Esophagus (tissue), 2 donors: ENCODE results near the gene RSPO1. TPM values are rescaled to one million over a fixed set of nuclear protein-coding genes. Genes with fewer than 3 reads are reported as not detected.

Source experiments
- H3K27ac ChIP-seq, 2 donors: one replicate each; pipeline ENCODE4 v1.5.1; 2013; ENCODE audit warnings: low read depth in 2 of 2, mild to moderate bottlenecking in 2 of 2, inconsistent platforms in 1 of 2, low read length in 1 of 2, moderate library complexity in 1 of 2
- H3K27me3 ChIP-seq, 2 donors: one replicate each; pipeline ENCODE4 v1.6.1; 2013; ENCODE audit warnings: low read length in 2 of 2, control low read depth in 1 of 2, mild to moderate bottlenecking in 1 of 2; ENCODE audit not compliant: insufficient read depth in 2 of 2, control insufficient read depth in 1 of 2
- H3K36me3 ChIP-seq, 2 donors: one replicate each; pipeline ENCODE4 v1.6.1; 2013; ENCODE audit warnings: low read length in 1 of 2; ENCODE audit not compliant: control insufficient read depth in 2 of 2, insufficient read depth in 2 of 2
- H3K4me1 ChIP-seq, 2 donors: one replicate each; pipeline ENCODE4 v1.6.1; 2013; ENCODE audit warnings: low read length in 1 of 2; ENCODE audit not compliant: control insufficient read depth in 2 of 2, insufficient read depth in 2 of 2
- H3K4me3 ChIP-seq, 2 donors: one replicate each; pipeline ENCODE4 v1.5.1; 2013; ENCODE audit warnings: low read length in 2 of 2, mild to moderate bottlenecking in 2 of 2, low read depth in 1 of 2, moderate library complexity in 1 of 2
- H3K9me3 ChIP-seq, 2 donors: one replicate each; pipeline ENCODE4 v1.6.1; 2013; ENCODE audit warnings: mild to moderate bottlenecking in 2 of 2, low read depth in 1 of 2, low read length in 1 of 2, moderate library complexity in 1 of 2; ENCODE audit not compliant: control insufficient read depth in 2 of 2, insufficient read depth in 1 of 2
- WGBS, 2 donors: extraction: QIAGEN DNeasy Blood & Tissue Kit; methylation state at CpG; one replicate each; pipeline ENCODE4 v1.1.7; 2013; 5-methylcytosine and 5-hydroxymethylcytosine counted together
- polyA plus RNA-seq, 2 donors: library from polyadenylated mRNA; stranded (reverse); fragments of 200-250 nt; gene quantifications; one replicate each; pipeline ENCODE4 v1.2.3, GENCODE V29; 2013
- donor health status: healthy with polysubstance abuse.
- donor health status: Bipolar disorder and iron deficiency.

The RSPO1 gene
- polyA plus RNA-seq, 2 donors, result 0.33 to 0.87 TPM

- Histone ChIP-seq H3K9me3 (no peaks in the 10 kb centered on the region), H3K4me3 (no peak overlapping the region), H3K36me3 (no peaks in the 10 kb centered on the region), H3K4me1 (no peaks in the 10 kb centered on the region), H3K27ac (no peak overlapping the region), H3K27me3 (peaks cover 4 to 11% of the 10 kb centered on the region in 2 donors)
- WGBS, 2 donors, result 70 to 77% methylated on average over 8 of the region's 8 CpGs
These were observed 6.6 kb downstream of the RSPO1 start for GRCh38 chr1:37628026-37628556.

GRCh38 chr1:37622131-37622530 lies 12.6 kb downstream of the RSPO1 start:
- Histone ChIP-seq H3K4me1 (no peaks in the 10 kb centered on the region), H3K27ac (no peak overlapping the region), H3K36me3 (no peaks in the 10 kb centered on the region), H3K4me3 (no peak overlapping the region), H3K9me3 (no peaks in the 10 kb centered on the region), H3K27me3 (no peaks in the 10 kb centered on the region)
- WGBS, 2 donors, result 45 to 53% methylated on average over 6 of the region's 6 CpGs

GRCh38 chr1:37621326-37621870 lies 13.3 kb downstream of the RSPO1 start:
- Histone ChIP-seq H3K27me3 (no peaks in the 10 kb centered on the region), H3K36me3 (no peaks in the 10 kb centered on the region), H3K4me3 (no peak overlapping the region), H3K9me3 (no peaks in the 10 kb centered on the region), H3K4me1 (no peaks in the 10 kb centered on the region), H3K27ac (no peak overlapping the region)
- WGBS, 2 donors, result 59% methylated on average over 10 of the region's 10 CpGs

- no peaks in the 10 kb centered on the region for H3K4me1 ChIP-seq
- H3K36me3 ChIP-seq, result no peaks in the 10 kb centered on the region
- no peak overlapping the region for H3K4me3 ChIP-seq
- H3K27ac ChIP-seq, result no peak overlapping the region
- no peaks in the 10 kb centered on the region for H3K27me3 ChIP-seq
- no peaks in the 10 kb centered on the region for H3K9me3 ChIP-seq
- WGBS, 2 donors, result 63 to 71% methylated on average over 6 of the region's 6 CpGs
These were observed 14.0 kb downstream of the RSPO1 start for GRCh38 chr1:37620707-37621106.

- Histone ChIP-seq H3K27ac (no peak overlapping the region), H3K27me3 (peaks cover 0 to 5% of the 10 kb centered on the region in 2 donors), H3K9me3 (no peaks in the 10 kb centered on the region), H3K4me1 (no peaks in the 10 kb centered on the region), H3K4me3 (no peak overlapping the region), H3K36me3 (no peaks in the 10 kb centered on the region)
- 79 to 83% methylated on average over 14 of the region's 14 CpGs for WGBS, 2 donors
These were observed 18.4 kb downstream of the RSPO1 start for GRCh38 chr1:37616330-37616729.

- WGBS, 2 donors, result 84 to 86% methylated on average over 5 of the region's 5 CpGs
- no peak overlapping the region for H3K4me3 ChIP-seq
- peaks cover 0 to 5% of the 10 kb centered on the region in 2 donors for H3K27me3 ChIP-seq
These were observed 20.6 kb downstream of the RSPO1 start for GRCh38 chr1:37614105-37614504.

GRCh38 chr1:37612186-37612585 lies 22.5 kb downstream of the RSPO1 start:
- Histone ChIP-seq H3K9me3 (no peaks in the 10 kb centered on the region), H3K36me3 (no peaks in the 10 kb centered on the region), H3K4me3 (no peak overlapping the region), H3K4me1 (no peaks in the 10 kb centered on the region), H3K27me3 (peaks cover 0 to 5% of the 10 kb centered on the region in 2 donors), H3K27ac (no peak overlapping the region)
- WGBS, 2 donors, result 65 to 74% methylated on average over 4 of the region's 4 CpGs

More at GRCh38 chr1:37614105-37614504, 20.6 kb downstream of the RSPO1 start:
- Histone ChIP-seq H3K9me3 (no peaks in the 10 kb centered on the region), H3K27ac (no peak overlapping the region), H3K36me3 (no peaks in the 10 kb centered on the region), H3K4me1 (no peaks in the 10 kb centered on the region)

GRCh38 chr1:37609994-37610393 lies 24.7 kb downstream of the RSPO1 start:
- Histone ChIP-seq H3K27ac (no peak overlapping the region), H3K36me3 (no peaks in the 10 kb centered on the region), H3K9me3 (no peaks in the 10 kb centered on the region), H3K27me3 (peaks cover 0 to 5% of the 10 kb centered on the region in 2 donors), H3K4me1 (no peaks in the 10 kb centered on the region), H3K4me3 (no peak overlapping the region)
- 58 to 66% methylated on average over 2 of the region's 2 CpGs for WGBS, 2 donors

- Histone ChIP-seq H3K9me3 (no peaks in the 10 kb centered on the region), H3K27ac (no peak overlapping the region), H3K27me3 (peaks cover 0 to 5% of the 10 kb centered on the region in 2 donors), H3K4me1 (no peaks in the 10 kb centered on the region), H3K4me3 (no peak overlapping the region), H3K36me3 (no peaks in the 10 kb centered on the region)
- 32 to 44% methylated on average over 2 of the region's 2 CpGs for WGBS, 2 donors
These were observed 25.7 kb downstream of the RSPO1 start for GRCh38 chr1:37609002-37609401.
